Measurements from ENCODE around the gene SNAI1.

DNA sequence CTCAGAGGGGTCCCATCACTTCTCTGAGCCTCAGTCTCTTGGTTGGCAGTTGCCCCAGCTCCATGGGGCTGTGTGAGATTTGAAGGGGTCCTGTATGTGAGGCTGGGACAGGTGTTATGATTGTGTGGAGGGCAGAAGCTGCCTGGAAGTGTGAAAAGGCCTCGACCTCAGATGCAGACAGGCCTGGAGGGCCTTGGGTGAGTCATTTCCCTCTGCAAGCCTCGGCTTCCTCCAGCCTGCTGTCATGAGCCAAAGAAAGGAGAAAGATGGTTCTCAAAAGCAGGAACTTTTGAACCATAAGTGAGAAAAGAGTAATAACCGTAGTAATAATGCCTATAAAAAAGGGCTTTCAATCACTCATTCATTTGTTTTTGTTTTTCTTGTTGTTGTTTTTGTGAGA is 37.5 kb downstream of the SNAI1 start:
- TF ChIP-seq, protein P1, sequence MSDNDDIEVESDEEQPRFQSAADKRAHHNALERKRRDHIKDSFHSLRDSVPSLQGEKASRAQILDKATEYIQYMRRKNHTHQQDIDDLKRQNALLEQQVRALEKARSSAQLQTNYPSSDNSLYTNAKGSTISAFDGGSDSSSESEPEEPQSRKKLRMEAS (IDR thresholded peaks at IDR 0.05; ENCODE audit: insufficient read depth, insufficient read length) = no peak
- TF ChIP-seq, protein P2, sequence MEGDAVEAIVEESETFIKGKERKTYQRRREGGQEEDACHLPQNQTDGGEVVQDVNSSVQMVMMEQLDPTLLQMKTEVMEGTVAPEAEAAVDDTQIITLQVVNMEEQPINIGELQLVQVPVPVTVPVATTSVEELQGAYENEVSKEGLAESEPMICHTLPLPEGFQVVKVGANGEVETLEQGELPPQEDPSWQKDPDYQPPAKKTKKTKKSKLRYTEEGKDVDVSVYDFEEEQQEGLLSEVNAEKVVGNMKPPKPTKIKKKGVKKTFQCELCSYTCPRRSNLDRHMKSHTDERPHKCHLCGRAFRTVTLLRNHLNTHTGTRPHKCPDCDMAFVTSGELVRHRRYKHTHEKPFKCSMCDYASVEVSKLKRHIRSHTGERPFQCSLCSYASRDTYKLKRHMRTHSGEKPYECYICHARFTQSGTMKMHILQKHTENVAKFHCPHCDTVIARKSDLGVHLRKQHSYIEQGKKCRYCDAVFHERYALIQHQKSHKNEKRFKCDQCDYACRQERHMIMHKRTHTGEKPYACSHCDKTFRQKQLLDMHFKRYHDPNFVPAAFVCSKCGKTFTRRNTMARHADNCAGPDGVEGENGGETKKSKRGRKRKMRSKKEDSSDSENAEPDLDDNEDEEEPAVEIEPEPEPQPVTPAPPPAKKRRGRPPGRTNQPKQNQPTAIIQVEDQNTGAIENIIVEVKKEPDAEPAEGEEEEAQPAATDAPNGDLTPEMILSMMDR (IDR thresholded peaks at IDR 0.05; ENCODE audit: extremely low read depth in 1 of 2, insufficient read depth in 1 of 2, low read depth in 1 of 2, low read length in 2 of 2) = no peak
- TF ChIP-seq POLR2A (IDR thresholded peaks at IDR 0.05; ENCODE audit: low read depth, low read length) = no peak
